HG03139 (cell line): ENCODE data around the gene KCNIP1.

Experiments
- ATAC-seq: cut with Tn5 transposase; IDR thresholded peaks from one replicate; pipeline ENCODE4 v1.9.1; 2021; ENCODE audit not compliant: unreplicated experiment

Gene KCNIP1

GRCh38 chr5:170694911-170695310 is 191.1 kb downstream of the KCNIP1 start:
- no peak for ATAC-seq

DNA sequence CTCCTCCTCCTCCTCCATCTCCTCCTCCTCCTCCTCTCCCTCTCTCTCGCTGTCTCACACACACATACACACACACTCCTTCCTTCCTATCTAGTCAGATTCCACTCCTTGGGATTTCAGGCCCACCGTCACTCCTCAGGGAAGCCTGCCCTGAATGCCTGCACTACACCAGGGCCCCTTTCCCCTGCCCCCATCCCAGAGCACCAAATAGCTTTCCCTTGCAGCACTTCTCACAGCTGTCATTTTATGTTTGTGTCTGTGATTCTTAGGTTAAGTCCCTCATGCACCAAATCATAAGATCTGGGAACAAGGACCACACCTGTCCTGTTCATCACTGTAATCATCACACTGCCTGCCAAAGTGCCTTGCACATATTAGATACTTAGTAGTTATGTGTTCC is 193.2 kb downstream of the KCNIP1 start:
- ATAC-seq, result no peak

DNA sequence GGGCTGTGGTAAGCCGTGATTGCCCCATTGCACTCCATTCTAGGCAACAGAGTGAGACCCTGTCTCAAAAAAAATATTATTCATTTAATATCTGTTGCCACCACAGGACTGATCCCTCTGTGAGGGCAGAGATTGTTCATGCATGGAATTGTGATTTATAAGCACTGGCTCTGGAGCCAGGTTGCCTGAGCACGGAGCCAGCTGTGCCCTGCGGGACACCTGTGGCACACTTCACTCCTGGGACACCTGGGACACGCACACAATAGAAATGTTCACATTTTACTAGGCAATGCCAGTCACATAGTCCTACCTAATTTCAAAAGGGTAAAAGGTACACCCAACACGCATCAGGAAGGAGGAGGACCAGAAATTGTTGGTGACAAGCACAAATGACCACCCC is 196.7 kb downstream of the KCNIP1 start:
- no peak for ATAC-seq

GRCh38 chr5:170701334-170701733 is 197.5 kb downstream of the KCNIP1 start:
- ATAC-seq, result no peak

DNA sequence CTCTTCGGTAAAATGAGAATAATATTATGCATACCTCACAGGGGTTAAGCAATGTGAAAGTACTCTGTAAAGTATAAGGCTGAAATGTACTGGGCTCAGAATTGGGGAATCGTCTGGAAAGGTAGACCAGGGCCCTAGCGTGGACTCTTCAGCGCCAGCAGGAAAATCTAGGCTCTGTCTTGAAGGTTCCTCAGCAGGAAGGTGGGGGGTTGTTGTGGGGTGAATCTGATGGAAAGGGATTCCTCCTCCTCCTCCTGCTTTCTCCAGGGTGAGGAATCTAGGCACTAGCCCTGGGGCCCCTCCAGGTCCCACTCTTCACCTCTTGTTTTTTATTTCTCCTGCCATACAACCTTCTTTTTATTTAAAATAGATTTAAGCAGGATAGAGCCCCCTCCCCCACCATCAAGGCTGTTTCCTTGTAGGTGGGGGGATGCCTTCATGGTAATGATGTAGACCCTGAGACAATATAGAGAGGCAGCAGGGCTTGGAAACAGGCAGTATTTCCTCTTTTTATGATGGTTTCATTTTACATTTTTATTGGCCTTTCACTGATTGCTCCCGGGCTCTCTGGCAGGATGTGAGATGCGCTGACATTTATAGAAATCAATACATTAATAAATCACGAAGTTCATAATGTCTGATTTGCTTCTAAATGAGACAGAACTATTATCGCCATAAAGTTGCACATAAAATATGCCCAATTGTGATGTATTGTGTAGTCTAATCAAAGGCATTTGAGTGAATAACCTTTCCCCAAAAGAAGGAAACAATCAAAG is 200.8 kb downstream of the KCNIP1 start:
- no peak for ATAC-seq

DNA sequence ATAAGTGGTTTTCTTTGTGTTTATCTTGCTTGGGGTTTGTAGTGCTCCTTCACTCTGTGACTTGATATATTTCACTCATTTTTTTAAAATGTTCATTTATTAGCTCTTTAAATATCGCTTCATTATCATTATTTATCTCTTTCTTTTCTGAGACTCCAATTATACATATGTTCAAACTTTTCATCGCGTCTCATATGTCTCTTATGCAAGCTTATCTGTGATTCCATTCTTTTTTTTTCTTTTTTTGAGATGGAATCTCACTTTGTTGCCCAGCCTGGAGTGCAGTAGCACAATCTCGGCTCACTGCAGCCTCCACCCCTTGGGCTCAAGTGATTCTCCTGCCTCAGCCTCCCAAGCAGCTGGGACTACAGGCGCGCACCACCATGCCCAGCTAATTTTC is 205.8 kb downstream of the KCNIP1 start:
- ATAC-seq, result no peak

GRCh38 chr5:170711300-170711699 is 207.5 kb downstream of the KCNIP1 start:
- no peak for ATAC-seq

DNA sequence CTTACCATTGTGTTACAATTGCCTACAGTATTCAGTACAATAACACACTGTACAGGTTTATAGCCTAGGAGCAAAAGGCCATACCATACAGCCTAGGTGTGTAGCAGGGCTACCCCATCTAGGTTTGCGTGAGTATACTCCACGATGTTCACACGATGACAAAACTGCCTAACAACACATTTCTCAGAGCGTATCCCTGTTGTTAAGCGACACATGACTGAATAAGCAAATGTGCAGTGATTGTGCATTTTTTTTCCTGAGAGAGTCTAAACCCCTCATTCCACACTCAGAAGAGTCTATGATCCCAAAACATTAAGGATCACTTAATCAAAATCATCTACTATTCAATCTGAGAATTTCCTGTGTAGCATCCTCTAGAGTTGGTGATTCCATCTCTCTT is 211.3 kb downstream of the KCNIP1 start:
- ATAC-seq, result no peak

DNA sequence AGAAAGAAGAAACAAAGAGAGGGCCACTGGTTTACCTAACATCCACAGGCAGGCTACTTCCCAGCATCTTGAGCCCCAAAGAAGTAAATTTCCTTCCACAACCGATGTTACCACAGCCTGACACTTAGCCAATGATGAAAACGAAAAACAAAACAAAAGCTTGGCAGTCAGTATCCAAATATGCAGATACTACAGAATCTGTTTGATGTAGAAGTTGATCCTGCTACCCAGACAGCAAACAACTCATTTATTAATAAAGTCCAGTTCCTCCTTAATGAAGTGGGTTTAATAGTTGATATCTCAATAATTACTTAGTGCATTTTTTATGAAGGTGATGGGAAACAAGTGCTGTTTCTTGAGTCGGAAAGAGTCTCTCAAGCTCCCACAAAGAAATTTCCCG is 212.6 kb downstream of the KCNIP1 start:
- ATAC-seq, result no peak

- ATAC-seq, result no peak
Observed at GRCh38 chr5:170719551-170719950, 215.7 kb downstream of the KCNIP1 start.

DNA sequence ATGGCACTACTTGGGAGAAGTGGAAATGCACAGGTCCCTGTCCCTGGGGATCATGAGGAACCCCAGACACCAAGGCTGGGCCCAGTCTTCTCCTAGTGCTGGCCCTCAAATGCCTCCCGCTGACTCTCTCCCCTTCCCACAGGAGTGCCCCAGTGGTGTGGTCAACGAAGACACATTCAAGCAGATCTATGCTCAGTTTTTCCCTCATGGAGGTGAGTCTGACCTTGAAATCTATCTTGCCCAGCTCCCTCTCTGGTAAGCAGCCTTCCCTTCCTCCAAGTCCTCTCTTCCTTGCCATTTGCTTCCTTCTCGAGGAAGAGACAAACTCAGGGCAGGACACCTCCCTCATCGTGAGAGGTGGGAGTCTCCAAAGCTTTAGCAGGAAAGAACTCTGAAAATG is 216.4 kb downstream of the KCNIP1 start:
- no peak for ATAC-seq

- ATAC-seq, result no peak
Observed at GRCh38 chr5:170720984-170721383, 217.2 kb downstream of the KCNIP1 start.

DNA sequence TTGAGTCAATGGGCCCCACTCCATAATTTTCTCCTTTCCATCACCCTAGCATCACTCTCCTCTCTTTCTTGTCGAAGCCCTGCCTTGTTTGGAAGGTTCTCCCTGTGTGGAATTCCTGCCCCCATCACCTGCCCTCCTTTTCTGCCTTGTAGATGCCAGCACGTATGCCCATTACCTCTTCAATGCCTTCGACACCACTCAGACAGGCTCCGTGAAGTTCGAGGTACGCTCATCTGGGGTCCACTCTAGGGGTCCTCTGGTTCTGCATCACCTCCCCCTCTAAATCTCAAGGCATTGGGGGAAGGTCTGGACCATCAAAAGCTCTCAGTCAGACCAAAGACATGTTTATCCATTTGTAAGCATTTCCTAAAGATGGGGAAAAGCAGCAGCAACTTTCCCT is 217.9 kb downstream of the KCNIP1 start:
- no peak for ATAC-seq

DNA sequence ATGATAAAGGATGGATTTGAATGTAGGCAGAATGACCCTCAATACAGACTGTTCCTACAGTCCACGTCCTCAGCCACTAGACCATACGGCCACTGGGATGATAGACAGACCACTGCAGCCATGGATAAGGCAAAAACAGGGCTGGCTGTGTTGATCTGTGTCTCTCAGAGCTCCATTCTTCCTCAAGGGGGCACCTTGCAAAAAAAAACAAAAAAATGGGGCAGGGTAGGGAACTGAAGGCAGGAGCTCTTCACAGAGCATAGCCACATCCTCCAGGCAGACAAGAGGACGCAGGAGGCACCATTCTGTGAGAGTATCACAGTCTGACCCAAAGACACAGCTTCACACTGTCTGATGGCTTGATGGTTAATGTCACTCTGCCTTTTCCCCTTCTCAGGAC is 218.5 kb downstream of the KCNIP1 start:
- ATAC-seq, result no peak

DNA sequence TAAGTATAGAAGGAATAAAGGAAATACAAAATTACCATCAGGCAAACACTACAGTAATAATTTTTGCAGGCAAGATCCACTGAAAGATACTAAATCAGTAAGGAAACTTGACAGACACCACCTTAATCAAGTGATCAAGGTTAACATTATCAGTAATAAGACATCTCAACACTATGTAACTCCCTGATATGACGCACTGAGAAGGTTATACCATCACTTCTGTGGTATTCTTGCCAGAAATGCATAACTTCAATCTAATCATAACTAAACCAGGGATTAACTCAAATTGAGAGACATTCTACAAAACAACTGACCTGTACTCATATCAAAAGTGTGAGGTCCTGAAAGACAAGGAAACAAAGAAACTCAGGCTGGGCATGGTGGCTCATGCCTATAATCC is 227.2 kb downstream of the KCNIP1 start:
- ATAC-seq, result no peak

DNA sequence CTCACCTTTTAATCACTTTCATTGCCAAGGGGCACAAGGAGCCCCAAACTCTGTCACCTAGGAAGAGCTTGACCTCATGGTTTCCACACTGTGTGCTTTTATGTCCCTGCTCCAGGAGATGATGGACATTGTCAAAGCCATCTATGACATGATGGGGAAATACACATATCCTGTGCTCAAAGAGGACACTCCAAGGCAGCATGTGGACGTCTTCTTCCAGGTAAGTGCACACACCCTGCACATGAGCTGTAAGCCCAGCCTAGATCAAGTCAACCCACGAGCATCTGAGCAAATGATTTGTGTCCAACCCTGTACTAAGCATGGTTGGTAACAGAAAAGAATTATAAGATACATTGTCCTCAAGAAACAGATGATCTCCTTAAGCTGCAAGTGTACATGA is 228.9 kb downstream of the KCNIP1 start:
- no peak for ATAC-seq

GRCh38 chr5:170736966-170737365 is 233.1 kb downstream of the KCNIP1 start:
- ATAC-seq, result no peak

GRCh38 chr5:170737591-170737990 is 233.8 kb downstream of the KCNIP1 start:
- ATAC-seq, result no peak

DNA sequence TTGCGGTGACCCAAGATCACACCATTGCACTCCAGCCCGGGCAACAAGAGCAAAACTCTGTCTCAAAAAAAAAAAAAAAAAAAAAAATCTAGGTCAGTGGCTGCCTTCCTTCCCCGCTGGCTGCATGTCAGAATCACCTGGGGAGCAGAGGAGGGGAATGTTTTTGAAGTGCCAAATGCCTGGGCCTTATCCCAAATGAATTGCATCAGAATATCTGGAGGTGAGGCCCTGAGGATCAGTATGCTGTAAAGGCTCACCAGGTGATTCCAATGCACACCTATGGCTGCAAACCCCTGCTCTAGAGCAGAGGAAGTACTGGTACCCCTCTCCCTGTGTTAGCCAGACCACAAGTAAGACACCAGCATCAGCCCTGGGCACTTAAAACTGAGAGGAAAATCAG is 235.0 kb downstream of the KCNIP1 start:
- ATAC-seq, result no peak

DNA sequence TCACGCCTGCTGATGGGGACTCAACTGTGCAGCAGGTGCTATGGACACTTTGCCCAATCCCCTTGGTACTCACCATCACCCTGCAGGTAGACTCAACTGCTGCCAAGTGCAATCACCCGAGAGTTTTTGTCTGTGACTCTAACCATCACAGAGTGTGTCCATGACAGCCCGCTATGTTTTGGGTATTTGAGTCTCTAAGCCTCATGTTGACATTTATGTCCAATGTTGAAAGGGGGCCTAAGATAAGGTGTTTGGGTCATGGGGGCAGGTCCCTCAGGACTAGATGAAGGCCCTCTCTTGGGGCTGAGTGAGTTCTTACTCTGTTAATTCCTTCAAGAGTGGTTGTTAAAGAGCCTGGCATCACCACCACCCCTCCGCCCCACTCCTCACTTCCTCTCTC is 235.6 kb downstream of the KCNIP1 start:
- no peak for ATAC-seq

DNA sequence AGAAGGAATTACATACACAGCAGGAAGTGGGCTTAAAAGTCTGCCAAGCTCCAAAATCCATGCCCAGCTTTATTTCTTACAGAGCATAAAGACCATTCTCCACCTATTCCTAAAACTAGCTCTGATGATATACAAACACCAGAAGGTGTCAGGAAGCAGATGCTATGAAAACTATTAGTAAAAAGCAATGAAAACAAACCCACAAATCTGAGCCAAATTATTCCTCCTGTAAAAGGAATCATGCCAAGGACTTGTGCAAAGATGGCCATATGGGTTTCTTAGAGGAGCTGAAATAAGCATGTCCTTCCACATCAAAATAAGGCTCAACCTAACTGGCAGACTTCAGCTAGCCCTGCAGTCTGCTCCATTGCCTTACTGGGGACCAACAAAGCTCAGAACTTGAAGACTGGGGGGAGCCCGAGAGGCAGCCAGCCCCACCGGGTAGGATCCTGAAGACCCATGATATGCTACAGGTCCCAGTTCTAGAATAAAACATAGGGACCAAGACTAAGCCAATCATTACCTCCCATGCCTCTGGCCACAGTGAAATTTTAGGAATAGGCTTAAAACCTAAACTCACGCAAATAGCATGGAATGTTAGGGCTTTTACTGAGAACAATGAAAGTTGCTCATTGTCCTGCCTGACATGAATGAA is 236.9 kb downstream of the KCNIP1 start:
- ATAC-seq, result no peak

- ATAC-seq, result no peak
Observed at GRCh38 chr5:170741801-170742200, 238.0 kb downstream of the KCNIP1 start.

- ATAC-seq, result no peak
Observed at GRCh38 chr5:170743876-170744212, 240.0 kb downstream of the KCNIP1 start.
